Neural cell (in vitro differentiated cells): ENCODE measurements around the gene FAM32A.

Source experiments
- CTCF ChIP-seq: fragments of 450-650 bp; IDR thresholded peaks from 2 replicates; pipeline ENCODE4 v1.5.1; 2014; ENCODE audit warnings: antibody characterized with exemption, mild to moderate bottlenecking, moderate library complexity; ENCODE audit not compliant: poor library complexity, severe bottlenecking
- EP300 ChIP-seq: fragments of 450-650 bp; conservative IDR thresholded peaks from 2 replicates; pipeline ENCODE4 v1.6.1; 2014; ENCODE audit warnings: antibody characterized with exemption, mild to moderate bottlenecking, moderate library complexity; ENCODE audit not compliant: poor library complexity, severe bottlenecking
- EZH2 ChIP-seq: fragments of 200-600, 300-800 bp; shearing (Covaris generic), sonication (generic); IDR thresholded peaks from 2 replicates; pipeline ENCODE4 v1.6.1; 2014; ENCODE audit warnings: antibody characterized with exemption, low read length, borderline replicate concordance, mild to moderate bottlenecking; ENCODE audit not compliant: insufficient read depth, poor library complexity, severe bottlenecking
- MXI1 ChIP-seq: fragments of 450-650 bp; conservative IDR thresholded peaks from 2 replicates; pipeline ENCODE4 v1.6.1; 2014; ENCODE audit warnings: antibody characterized with exemption, mild to moderate bottlenecking; ENCODE audit not compliant: poor library complexity, severe bottlenecking
- POLR2AphosphoS5 ChIP-seq: IDR thresholded peaks from 2 replicates; pipeline ENCODE4 v1.6.1; 2012
- REST ChIP-seq: IDR thresholded peaks from 2 replicates; pipeline ENCODE4 v1.6.1; 2012; ENCODE audit warnings: borderline replicate concordance
- TAF1 ChIP-seq: IDR thresholded peaks from 2 replicates; pipeline ENCODE4 v1.6.1; 2012; ENCODE audit warnings: low read depth

DNA sequence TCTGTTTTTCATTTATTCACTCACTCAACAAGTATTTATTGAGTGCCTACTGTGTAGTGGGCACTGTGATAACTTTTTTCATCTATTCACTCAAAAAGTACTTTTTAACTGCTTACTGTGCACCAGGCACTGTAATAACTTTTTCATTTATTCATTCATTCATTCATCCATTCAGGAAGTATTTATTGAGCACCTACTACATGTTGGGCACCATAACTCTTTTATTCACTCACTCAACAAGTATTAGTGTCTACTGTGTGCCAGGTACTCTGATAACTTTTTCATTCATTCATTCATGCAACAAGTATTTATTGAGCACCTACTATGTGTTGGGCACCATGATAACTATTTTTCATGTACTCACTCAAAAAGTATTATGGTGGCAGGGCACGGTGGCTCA, 18.8 kb upstream of the FAM32A start:
- no peak for TF ChIP-seq REST
- TF ChIP-seq TAF1 = no peak
- no peak for TF ChIP-seq CTCF
- no peak for TF ChIP-seq EP300
- TF ChIP-seq EZH2 = no peak
- no peak for TF ChIP-seq POLR2AphosphoS5
- TF ChIP-seq MXI1 = no peak
